IMR-90 (cell line): Measurements from ENCODE around the gene IMPG2. TPM values are rescaled to one million over a fixed set of nuclear protein-coding genes. Genes with fewer than 3 reads are reported as not detected.

Source experiments
- ATAC-seq: fragments of 200-7000 bp; cut with Tn5 transposase; 2 replicates; pipeline ENCODE4 v1.9.1; 2020; ENCODE audit warnings: low read depth, mild to moderate bottlenecking, moderate library complexity
- BruUV-seq: library from RNA; stranded (reverse); fragments of 400-500 nt; replicated peaks from 2 replicates; lab custom pipeline; 2021; lab: Mats Ljungman, UMichigan
- CTCF ChIA-PET: fragments of 300-600 bp; formaldehyde crosslinking; extraction: SDS; loops from one replicate; lab custom pipeline; 2021; ENCODE audit warnings: antibody characterized with exemption; lab: Yijun Ruan, JAX
- POLR2A ChIA-PET: fragments of 300-600 bp; sonication (Branson Sonifier 250); formaldehyde crosslinking; loops from one replicate; lab custom pipeline; 2022; ENCODE audit warnings: antibody characterized with exemption; ENCODE audit not compliant: unreplicated experiment; lab: Charles Lee
- DNase-seq: peaks from one replicate; pipeline ENCODE4 v3.0.0; 2013
- H2AFZ ChIP-seq: replicated peaks from 2 replicates; pipeline ENCODE3; 2013; ENCODE audit warnings: low read length, mild to moderate bottlenecking; ENCODE audit not compliant: poor library complexity
- H2AK5ac ChIP-seq: 2 replicates; pipeline ENCODE4 v1.6.1; 2013; ENCODE audit warnings: low read depth, low read length, inconsistent platforms
- H2AK9ac ChIP-seq: replicated peaks from 2 replicates; pipeline ENCODE3; 2013; ENCODE audit warnings: mild to moderate bottlenecking, low read depth, low read length, moderate library complexity; ENCODE audit not compliant: poor library complexity
- H2BK120ac ChIP-seq: 2 replicates; pipeline ENCODE4 v1.6.1; 2013; ENCODE audit warnings: low read depth, low read length, inconsistent platforms
- H2BK15ac ChIP-seq: 3 replicates; pipeline ENCODE4 v1.6.1; 2013; ENCODE audit warnings: low read depth, low read length, inconsistent platforms
- H2BK20ac ChIP-seq: 2 replicates; pipeline ENCODE4 v1.6.1; 2013; ENCODE audit warnings: low read depth, mild to moderate bottlenecking, inconsistent platforms, low read length, moderate library complexity
- H2BK5ac ChIP-seq: 2 replicates; pipeline ENCODE4 v1.6.1; 2013; ENCODE audit warnings: mild to moderate bottlenecking, low read depth, low read length, inconsistent platforms; ENCODE audit not compliant: poor library complexity, severe bottlenecking
- H3K14ac ChIP-seq: replicated peaks from 2 replicates; pipeline ENCODE4 v1.6.1; 2013; ENCODE audit warnings: low read depth, low read length, inconsistent platforms
- H3K18ac ChIP-seq: 2 replicates; pipeline ENCODE4 v1.6.1; 2013; ENCODE audit warnings: low read depth, low read length, control low read depth
- H3K23ac ChIP-seq: 2 replicates; pipeline ENCODE4 v1.6.1; 2013; ENCODE audit warnings: low read depth, low read length, inconsistent platforms
- H3K27ac ChIP-seq: 2 replicates; pipeline ENCODE4 v1.5.1; 2013; ENCODE audit warnings: mild to moderate bottlenecking, control low read depth, low read length; ENCODE audit not compliant: insufficient read depth
- H3K27me3 ChIP-seq: 2 replicates; pipeline ENCODE4 v1.6.1; 2013; ENCODE audit warnings: low read length; ENCODE audit not compliant: control insufficient read depth, insufficient read depth
- H3K36me3 ChIP-seq: 2 replicates; pipeline ENCODE4 v1.6.1; 2013; ENCODE audit warnings: low read length, mixed read lengths; ENCODE audit not compliant: control insufficient read depth, insufficient read depth
- H3K4ac ChIP-seq: 2 replicates; pipeline ENCODE4 v1.6.1; 2013; ENCODE audit warnings: low read depth, low read length, inconsistent platforms
- H3K4me1 ChIP-seq: 2 replicates; pipeline ENCODE4 v1.6.1; 2013; ENCODE audit warnings: low read length, mixed read lengths; ENCODE audit not compliant: control insufficient read depth, insufficient read depth
- H3K4me2 ChIP-seq: 2 replicates; pipeline ENCODE4 v1.6.1; 2013; ENCODE audit warnings: low read depth, mild to moderate bottlenecking, control low read depth, low read length, moderate library complexity
- H3K4me3 ChIP-seq: 2 replicates; pipeline ENCODE4 v1.5.1; 2013; ENCODE audit warnings: low read depth, mild to moderate bottlenecking, control low read depth, low read length, moderate library complexity; ENCODE audit not compliant: insufficient read depth
- H3K56ac ChIP-seq: 2 replicates; pipeline ENCODE4 v1.6.1; 2013; ENCODE audit warnings: low read length, inconsistent platforms; ENCODE audit not compliant: insufficient read depth; ENCODE audit errors: extremely low read depth
- H3K79me1 ChIP-seq, 2 experiments: 2 replicates each; pipeline ENCODE4 v1.6.1; 2013; ENCODE audit warnings: low read length in 2 of 2, inconsistent platforms in 1 of 2, low read depth in 1 of 2
- H3K9ac ChIP-seq: 2 replicates; pipeline ENCODE4 v1.6.1; 2013; ENCODE audit warnings: low read depth, low read length, control low read depth
- H3K9me1 ChIP-seq: 2 replicates; pipeline ENCODE4 v1.6.1; 2013; ENCODE audit warnings: low read length, inconsistent platforms; ENCODE audit not compliant: insufficient read depth
- H3K9me3 ChIP-seq: 2 replicates; pipeline ENCODE4 v1.6.1; 2013; ENCODE audit warnings: low read length; ENCODE audit not compliant: control insufficient read depth, insufficient read depth
- H4K20me1 ChIP-seq: 2 replicates; pipeline ENCODE4 v1.6.1; 2013; ENCODE audit warnings: low read length, inconsistent platforms; ENCODE audit not compliant: insufficient read depth
- H4K5ac ChIP-seq: 2 replicates; pipeline ENCODE4 v1.6.1; 2013; ENCODE audit warnings: mild to moderate bottlenecking, low read depth, low read length, control low read depth
- H4K8ac ChIP-seq, 2 experiments: 2 replicates each; pipeline ENCODE4 v1.6.1; 2013; ENCODE audit warnings: low read depth in 2 of 2, low read length in 2 of 2, control low read depth in 1 of 2, inconsistent platforms in 1 of 2
- H4K91ac ChIP-seq: 2 replicates; pipeline ENCODE4 v1.6.1; 2013; ENCODE audit warnings: low read depth, low read length, inconsistent platforms; ENCODE audit not compliant: insufficient read depth
- BHLHE40 ChIP-seq: fragments of 150-350 bp; IDR thresholded peaks from 2 replicates; pipeline ENCODE4 v1.6.1; 2016; ENCODE audit warnings: mild to moderate bottlenecking, low read depth, low read length
- CEBPB ChIP-seq: IDR thresholded peaks from 2 replicates; pipeline ENCODE4 v1.6.1; 2012; ENCODE audit warnings: low read depth, low read length, improper control_type of control experiment
- CHD1 ChIP-seq: IDR thresholded peaks from 2 replicates; pipeline ENCODE4 v1.6.1; 2012; ENCODE audit warnings: low read depth, low read length, improper control_type of control experiment
- MAZ ChIP-seq: IDR thresholded peaks from 2 replicates; pipeline ENCODE4 v1.6.1; 2012; ENCODE audit warnings: low read depth, mild to moderate bottlenecking, low read length, improper control_type of control experiment, moderate library complexity, borderline replicate concordance
- MXI1 ChIP-seq: IDR thresholded peaks from 2 replicates; pipeline ENCODE4 v1.6.1; 2012; ENCODE audit warnings: low read depth, mild to moderate bottlenecking, low read length, moderate library complexity, borderline replicate concordance
- POLR2A ChIP-seq: IDR thresholded peaks from 2 replicates; pipeline ENCODE4 v1.6.1; 2012; ENCODE audit warnings: mild to moderate bottlenecking, low read depth, low read length
- RAD21 ChIP-seq: IDR thresholded peaks from 2 replicates; pipeline ENCODE4 v1.6.1; 2012; ENCODE audit warnings: low read length, improper control_type of control experiment
- RFX5 ChIP-seq: IDR thresholded peaks from 2 replicates; pipeline ENCODE4 v1.8.0; 2012; ENCODE audit warnings: low read depth, mild to moderate bottlenecking, low read length, moderate library complexity
- SMC3 ChIP-seq: fragments of 150-350 bp; IDR thresholded peaks from 2 replicates; pipeline ENCODE4 v1.6.1; 2016; ENCODE audit warnings: low read depth, mild to moderate bottlenecking, antibody characterized with exemption, low read length, moderate library complexity
- WGBS, 2 experiments: methylation state at CpG; one replicate each; pipeline versions ENCODE4 v1.1.5 to v1.1.7; 2013; ENCODE audit warnings: missing lambda C conversion rate in 2 of 2; ENCODE audit not compliant: insufficient read length in 1 of 2; ENCODE audit errors: extremely low coverage in 2 of 2; 5-methylcytosine and 5-hydroxymethylcytosine counted together
- dilution Hi-C: fragments of 300-500 bp; cut with HindIII; formaldehyde crosslinking; loops from one replicate; pipeline ENCODE4 v1.14.3; 2018; ENCODE audit warnings: low sequenced_read_pairs; ENCODE audit not compliant: unreplicated experiment
- in situ Hi-C: fragments of 300-500 bp; cut with MboI; formaldehyde crosslinking; loops from 3 replicates; pipeline ENCODE4 v1.14.3; 2019; ENCODE audit warnings: low sequenced_read_pairs, inconsistent platforms, mixed read lengths
- intact Hi-C: fragments of 100-400 bp; cut with micrococcal nuclease; formaldehyde crosslinking; loops from 2 replicates; pipeline ENCODE4 v1.10.0; 2022
- polyA plus RNA-seq, 3 experiments: library from polyadenylated mRNA; depleted of rRNA; stranded (reverse); fragments of >200 nt; gene quantifications; 2 replicates each; pipeline ENCODE4 v1.2.3, GENCODE V29; 2012; ENCODE audit warnings: low replicate concordance in 1 of 3
- total RNA-seq: library from RNA; depleted of rRNA; stranded (reverse); fragments of >200 nt; gene quantifications from 2 replicates; pipeline ENCODE4 v1.2.3, GENCODE V29; 2012
- TF ChIP-seq, protein P1 (sequence below): fragments of 150-350 bp; IDR thresholded peaks from 2 replicates; pipeline ENCODE4 v1.6.1; 2017; ENCODE audit warnings: mild to moderate bottlenecking, antibody characterized with exemption, low read length, low read depth
- TF ChIP-seq, protein P2 (sequence below): fragments of 150-350 bp; IDR thresholded peaks from 2 replicates; pipeline ENCODE4 v1.6.1; 2016; ENCODE audit warnings: low read depth, mild to moderate bottlenecking, low read length, moderate library complexity, borderline replicate concordance
- TF ChIP-seq, protein P3 (sequence below): conservative IDR thresholded peaks from 2 replicates; pipeline ENCODE4 v1.5.1; 2012; ENCODE audit warnings: mild to moderate bottlenecking, low read depth, low read length, improper control_type of control experiment

IMPG2 gene
- total and polyA plus RNA-seq, 2 of the 4 experiments (the other 2 are of a cell fraction): 0.10 to 0.18 TPM

DNA sequence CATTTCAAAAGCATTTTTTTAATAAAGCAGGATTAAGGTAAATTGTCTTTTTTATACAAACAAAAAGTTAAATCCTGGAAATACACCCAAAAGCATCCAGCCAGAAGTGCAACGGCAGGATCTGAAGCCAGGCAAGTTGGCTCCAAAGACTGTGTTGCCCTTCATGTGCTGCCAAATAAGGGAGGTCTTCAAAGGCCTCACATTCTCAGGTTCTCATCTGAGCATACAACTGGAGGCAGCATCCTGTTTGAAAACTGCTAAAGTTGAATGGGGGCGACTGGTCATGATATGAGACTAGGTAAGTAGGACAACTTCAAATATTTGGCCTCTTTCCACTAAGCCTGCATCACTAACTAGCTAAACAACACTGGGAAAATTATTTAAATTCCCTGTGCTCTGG, 52.2 kb downstream of the IMPG2 start:
- ChIA-PET POLR2A (no interaction called here), CTCF (no interaction called here)
- no peak overlapping the region for H4K91ac ChIP-seq
- H2AK5ac ChIP-seq: no peak overlapping the region
- in situ Hi-C loops (no loop called here), intact Hi-C loops (no loop called here), dilution Hi-C loops (no loop called here)
- 0 out of 2 replicates have a peak, but pooled peaks cover 3% of the 10 kb centered on the region for H3K9me1 ChIP-seq
- no peak overlapping the region for H3K4ac ChIP-seq
- ATAC-seq (no peak), DNase-seq (no peak)
- H4K20me1 ChIP-seq: no peaks in the 10 kb centered on the region
- H2AFZ ChIP-seq: no peak overlapping the region
- H3K36me3 ChIP-seq: no peaks in the 10 kb centered on the region
- H3K27ac ChIP-seq: no peak overlapping the region
- no peak overlapping the region for H3K9ac ChIP-seq
- no peak overlapping the region for H2BK120ac ChIP-seq
- H4K5ac ChIP-seq: no peak overlapping the region
- H3K79me1 ChIP-seq: no peaks in the 10 kb centered on the region
- no peak for TF ChIP-seq POLR2A
- TF ChIP-seq MXI1: no peak
- no peak for TF ChIP-seq CEBPB
- TF ChIP-seq MAZ: no peak
- TF ChIP-seq CHD1: no peak
- no peak for TF ChIP-seq SMC3
- no peak for TF ChIP-seq RFX5
- no peak for TF ChIP-seq BHLHE40
- no peak for TF ChIP-seq RAD21
- TF ChIP-seq, protein P1, sequence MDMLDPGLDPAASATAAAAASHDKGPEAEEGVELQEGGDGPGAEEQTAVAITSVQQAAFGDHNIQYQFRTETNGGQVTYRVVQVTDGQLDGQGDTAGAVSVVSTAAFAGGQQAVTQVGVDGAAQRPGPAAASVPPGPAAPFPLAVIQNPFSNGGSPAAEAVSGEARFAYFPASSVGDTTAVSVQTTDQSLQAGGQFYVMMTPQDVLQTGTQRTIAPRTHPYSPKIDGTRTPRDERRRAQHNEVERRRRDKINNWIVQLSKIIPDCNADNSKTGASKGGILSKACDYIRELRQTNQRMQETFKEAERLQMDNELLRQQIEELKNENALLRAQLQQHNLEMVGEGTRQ: no peak
- TF ChIP-seq, protein P2, sequence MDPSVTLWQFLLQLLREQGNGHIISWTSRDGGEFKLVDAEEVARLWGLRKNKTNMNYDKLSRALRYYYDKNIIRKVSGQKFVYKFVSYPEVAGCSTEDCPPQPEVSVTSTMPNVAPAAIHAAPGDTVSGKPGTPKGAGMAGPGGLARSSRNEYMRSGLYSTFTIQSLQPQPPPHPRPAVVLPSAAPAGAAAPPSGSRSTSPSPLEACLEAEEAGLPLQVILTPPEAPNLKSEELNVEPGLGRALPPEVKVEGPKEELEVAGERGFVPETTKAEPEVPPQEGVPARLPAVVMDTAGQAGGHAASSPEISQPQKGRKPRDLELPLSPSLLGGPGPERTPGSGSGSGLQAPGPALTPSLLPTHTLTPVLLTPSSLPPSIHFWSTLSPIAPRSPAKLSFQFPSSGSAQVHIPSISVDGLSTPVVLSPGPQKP: no peak
- TF ChIP-seq, protein P3, sequence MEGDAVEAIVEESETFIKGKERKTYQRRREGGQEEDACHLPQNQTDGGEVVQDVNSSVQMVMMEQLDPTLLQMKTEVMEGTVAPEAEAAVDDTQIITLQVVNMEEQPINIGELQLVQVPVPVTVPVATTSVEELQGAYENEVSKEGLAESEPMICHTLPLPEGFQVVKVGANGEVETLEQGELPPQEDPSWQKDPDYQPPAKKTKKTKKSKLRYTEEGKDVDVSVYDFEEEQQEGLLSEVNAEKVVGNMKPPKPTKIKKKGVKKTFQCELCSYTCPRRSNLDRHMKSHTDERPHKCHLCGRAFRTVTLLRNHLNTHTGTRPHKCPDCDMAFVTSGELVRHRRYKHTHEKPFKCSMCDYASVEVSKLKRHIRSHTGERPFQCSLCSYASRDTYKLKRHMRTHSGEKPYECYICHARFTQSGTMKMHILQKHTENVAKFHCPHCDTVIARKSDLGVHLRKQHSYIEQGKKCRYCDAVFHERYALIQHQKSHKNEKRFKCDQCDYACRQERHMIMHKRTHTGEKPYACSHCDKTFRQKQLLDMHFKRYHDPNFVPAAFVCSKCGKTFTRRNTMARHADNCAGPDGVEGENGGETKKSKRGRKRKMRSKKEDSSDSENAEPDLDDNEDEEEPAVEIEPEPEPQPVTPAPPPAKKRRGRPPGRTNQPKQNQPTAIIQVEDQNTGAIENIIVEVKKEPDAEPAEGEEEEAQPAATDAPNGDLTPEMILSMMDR: no peak
- H4K8ac ChIP-seq: no peak overlapping the region
- no peaks in the 10 kb centered on the region for H3K27me3 ChIP-seq
- BruUV-seq: no TSS peak
- no peak overlapping the region for H2AK9ac ChIP-seq
- no peaks in the 10 kb centered on the region for H3K9me3 ChIP-seq
- H2BK15ac ChIP-seq: no peak overlapping the region
- H3K56ac ChIP-seq: no peak overlapping the region
- peaks cover 2% of the 10 kb centered on the region; the same call in 1 of the 2 replicates for H3K4me1 ChIP-seq
- no peak overlapping the region for H3K18ac ChIP-seq
- no CpG with 5 or more reads among the region's 2 CpGs for WGBS, 2 experiments
- H2BK5ac ChIP-seq: no peak overlapping the region
- no peak overlapping the region for H3K4me2 ChIP-seq
- H2BK20ac ChIP-seq: no peak overlapping the region
- H3K23ac ChIP-seq: no peak overlapping the region
- H3K4me3 ChIP-seq: no peak overlapping the region
- no peak overlapping the region for H3K14ac ChIP-seq
